Anterior cingulate cortex (tissue), 58 donors: ENCODE measurements around the gene NECTIN1.

Source experiments
- DNase-seq, 58 donors: peaks; one replicate each; lab custom pipeline; 2025; lab: John Stamatoyannopoulos, UW

Gene NECTIN1

GRCh38 chr11:119626871-119627270, 102.1 kb downstream of the NECTIN1 start:
- DNase-seq, result no peak

GRCh38 chr11:119626197-119626841, 102.7 kb downstream of the NECTIN1 start:
- no peak for DNase-seq

GRCh38 chr11:119625206-119625978, 103.6 kb downstream of the NECTIN1 start:
- DNase-seq, result no peak

- no peak for DNase-seq
Measured at GRCh38 chr11:119624629-119625028, 104.4 kb downstream of the NECTIN1 start.

- no peak for DNase-seq
Measured at GRCh38 chr11:119624102-119624615, 104.8 kb downstream of the NECTIN1 start.

- no peak for DNase-seq
Measured at GRCh38 chr11:119623682-119624081, 105.3 kb downstream of the NECTIN1 start.

- peak in 2 of 58 donors; percentile 14 to 16 for DNase-seq
Measured at GRCh38 chr11:119622454-119623143, 106.4 kb downstream of the NECTIN1 start.

- no peak for DNase-seq
Measured at GRCh38 chr11:119619665-119620064, 109.3 kb downstream of the NECTIN1 start.

GRCh38 chr11:119618208-119618909, 110.6 kb downstream of the NECTIN1 start:
- peak in 52 of 58 donors; percentile 14 to 93 (median 70) for DNase-seq

- peak in 7 of 58 donors; percentile 21 to 48 (median 31) for DNase-seq
Measured at GRCh38 chr11:119617340-119617713, 111.7 kb downstream of the NECTIN1 start.

GRCh38 chr11:119616586-119617339, 112.2 kb downstream of the NECTIN1 start:
- DNase-seq, result no peak

- no peak for DNase-seq
Measured at GRCh38 chr11:119615882-119616196, 113.2 kb downstream of the NECTIN1 start.

GRCh38 chr11:119615003-119615881, 113.8 kb downstream of the NECTIN1 start:
- peak in 47 of 58 donors; percentile 3 to 82 (median 56) for DNase-seq

- no peak for DNase-seq
Measured at GRCh38 chr11:119614222-119615002, 114.6 kb downstream of the NECTIN1 start.

GRCh38 chr11:119612814-119613213, 116.2 kb downstream of the NECTIN1 start:
- DNase-seq, result no peak

GRCh38 chr11:119610836-119611426, 118.1 kb downstream of the NECTIN1 start:
- DNase-seq, result no peak

- peak in 2 of 58 donors; percentile 16 to 18 for DNase-seq
Measured at GRCh38 chr11:119608781-119609180, 120.2 kb downstream of the NECTIN1 start.

GRCh38 chr11:119608201-119608600, 120.8 kb downstream of the NECTIN1 start:
- peak in 5 of 58 donors; percentile 14 to 51 (median 25) for DNase-seq
